Inflammatory macrophage treated with lipopolysaccharide for 1 hour (primary cell): ENCODE results near the gene CAMK2D.

Experiments used
- DNase-seq, 2 donors: peaks; one replicate each; pipeline ENCODE4 v3.0.0-alpha.2; 2020 to 2022

Gene CAMK2D

GRCh38 chr4:113411496-113411938 lies 350.0 kb downstream of the CAMK2D start:
- peak; percentile 60 to 86 for DNase-seq

DNA sequence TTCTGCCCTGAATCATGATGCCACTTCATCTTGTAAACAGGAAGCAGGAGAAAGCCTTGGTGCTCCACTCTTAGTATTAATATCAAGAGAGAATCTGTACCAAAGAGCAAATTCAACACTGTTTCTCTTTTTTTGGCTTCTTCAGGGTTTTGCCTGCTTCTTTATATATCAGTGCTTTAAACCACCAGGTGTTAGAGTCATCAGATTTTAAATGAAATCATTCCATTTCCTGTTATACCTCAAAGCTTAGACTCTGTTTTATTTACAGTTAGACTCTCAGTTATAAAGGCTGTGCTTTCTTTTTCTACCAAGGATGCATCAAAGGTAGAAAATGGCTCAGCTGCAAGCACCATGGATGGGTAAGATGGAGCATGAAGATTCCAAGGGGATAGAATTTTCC lies 350.9 kb downstream of the CAMK2D start:
- DNase-seq, result no peak

DNA sequence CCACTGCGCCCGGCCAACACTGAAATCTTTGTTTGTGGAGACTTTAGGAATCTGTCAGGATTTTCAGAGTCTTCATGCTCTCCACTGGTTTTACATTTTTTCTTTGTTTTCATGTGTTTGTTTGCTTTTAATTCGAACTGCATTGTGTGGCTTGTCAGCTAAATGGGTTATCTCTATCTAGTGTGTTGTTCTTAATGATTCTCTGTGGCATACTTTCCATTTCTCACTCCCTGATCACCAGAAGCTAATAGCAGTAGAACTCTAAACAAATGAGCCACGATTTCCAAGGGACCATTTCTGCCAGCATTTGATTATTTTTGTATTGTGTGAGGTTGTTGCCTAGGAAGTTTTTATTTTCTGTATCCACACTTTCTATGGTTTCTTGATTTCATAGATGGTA lies 352.4 kb downstream of the CAMK2D start:
- no peak for DNase-seq

DNA sequence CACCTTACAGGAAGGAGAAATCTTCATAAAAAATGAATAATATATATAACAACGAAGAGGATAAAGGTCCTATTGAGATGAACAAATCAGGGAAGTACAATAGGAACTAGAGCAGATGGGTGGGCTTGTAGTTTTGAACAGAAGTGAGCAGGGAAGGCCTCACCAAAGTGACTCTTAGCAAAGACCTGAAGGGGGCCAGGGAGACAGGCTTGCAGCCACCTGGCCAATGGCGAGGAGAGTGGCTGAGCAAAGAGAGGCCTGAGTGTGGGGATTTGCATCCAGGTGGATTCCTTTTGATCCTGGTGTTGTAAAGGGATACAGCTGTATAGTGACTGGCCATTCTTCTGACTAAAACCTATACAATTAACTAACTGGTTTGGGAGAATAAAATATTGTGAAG lies 354.1 kb downstream of the CAMK2D start:
- no peak for DNase-seq

DNA sequence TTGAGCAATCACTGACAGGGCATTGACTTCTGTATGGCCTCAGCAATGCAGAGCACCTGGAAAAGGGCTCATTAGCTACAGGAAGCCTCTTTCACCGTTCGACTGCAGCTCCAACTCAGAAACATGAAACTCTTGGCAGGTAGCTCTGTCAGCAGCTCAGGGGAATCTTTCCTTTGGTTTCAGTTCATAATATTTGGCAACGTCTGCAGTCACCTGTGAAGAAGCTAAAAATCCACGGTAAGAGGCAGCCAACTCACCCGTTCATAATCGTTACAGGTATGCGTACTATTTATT lies 354.9 kb downstream of the CAMK2D start:
- no peak for DNase-seq

- no peak for DNase-seq
Measured at GRCh38 chr4:113405874-113406722, 355.4 kb downstream of the CAMK2D start.

DNA sequence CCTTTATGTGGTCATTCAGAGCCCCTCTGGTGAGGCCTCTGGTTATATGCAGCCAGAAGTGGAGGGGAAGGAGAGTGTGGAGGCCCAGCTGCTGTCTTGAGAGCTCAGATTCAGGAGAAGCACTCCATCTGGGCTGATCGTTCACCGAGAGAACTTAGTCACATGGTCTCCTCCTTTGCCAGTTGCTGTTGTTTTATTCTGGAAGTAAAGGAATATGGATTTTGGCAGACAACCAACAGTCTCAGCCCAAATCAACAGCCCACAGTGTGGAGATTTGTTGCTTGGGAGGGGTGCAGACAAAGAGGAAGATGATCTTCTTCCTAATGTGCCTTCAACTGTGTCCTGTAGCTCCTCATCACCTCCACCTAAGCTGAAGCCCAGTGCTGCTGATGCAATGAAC lies 356.7 kb downstream of the CAMK2D start:
- DNase-seq, result no peak

DNA sequence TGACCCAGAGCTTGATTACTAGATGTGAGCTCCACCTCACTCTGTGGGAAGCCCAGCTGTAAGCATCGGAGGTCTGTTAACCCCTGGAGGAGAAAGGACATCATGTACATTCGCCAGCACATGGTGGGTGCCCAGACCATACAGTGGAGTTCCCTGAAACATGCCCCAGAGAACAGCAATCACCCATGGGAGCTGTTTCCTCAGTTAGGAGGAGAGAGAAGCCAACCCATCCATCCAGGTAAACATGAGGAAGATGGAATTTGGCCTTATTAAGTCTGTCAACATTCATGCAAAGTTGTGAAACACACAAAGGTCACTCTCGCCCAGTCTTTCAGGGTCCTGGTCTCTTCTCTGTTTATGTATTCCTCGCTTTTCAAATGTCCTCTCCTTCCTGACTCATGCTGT lies 357.4 kb downstream of the CAMK2D start:
- no peak for DNase-seq
